HepG2 (cell line): ENCODE results near the gene MIS18A. TPM values are rescaled to one million over a fixed set of nuclear protein-coding genes. Genes with fewer than 3 reads are reported as not detected.

ENCODE experiments used
- ATAC-seq: fragments of 200-7000 bp; cut with Tn5 transposase; 3 replicates; pipeline ENCODE4 v1.9.1; 2020; ENCODE audit warnings: mild to moderate bottlenecking, moderate library complexity
- BruUV-seq: library from RNA; stranded (reverse); fragments of 400-500 nt; replicated peaks from 2 replicates; lab custom pipeline; 2021; lab: Mats Ljungman, UMichigan
- CTCF ChIA-PET: fragments of 300-600 bp; formaldehyde crosslinking; extraction: SDS; loops from one replicate; lab custom pipeline; 2021; ENCODE audit warnings: low total read pairs, inconsistent platforms, low intra/inter-chr PET ratio; lab: Yijun Ruan, JAX
- POLR2A ChIA-PET: fragments of 350-600 bp; sonication (Branson Sonifier 250); formaldehyde crosslinking; loops from one replicate; lab custom pipeline; 2020; ENCODE audit warnings: antibody characterized with exemption, inconsistent platforms; lab: Yijun Ruan, JAX
- DNase-seq: peaks from one replicate; pipeline ENCODE4 v3.0.0-alpha.2; 2015; ENCODE audit warnings: low spot score
- FAIRE-seq: peaks from 3 replicates; lab custom pipeline; 2011; peaks lifted over from hg19 to GRCh38; lab: Jason Lieb, UNC
- H2AFZ ChIP-seq: one replicate; pipeline ENCODE4 v1.6.1; 2011; ENCODE audit warnings: low read length, inconsistent platforms
- H3K27ac ChIP-seq: fragments of 300-600 bp; 3 replicates; pipeline ENCODE4 v1.8.0; 2011; ENCODE audit warnings: mixed run types, mild to moderate bottlenecking, mixed read lengths, low read length, inconsistent platforms; ENCODE audit not compliant: insufficient read depth; ENCODE audit errors: extremely low read length
- H3K27me3 ChIP-seq, 2 experiments: fragments of 200-600 bp in 1 of 2; 2 replicates in 1 of 2; 3 replicates in 1 of 2; pipeline versions ENCODE4 v1.6.0 to v1.8.0; 2011; ENCODE audit warnings: low read length in 2 of 2, mild to moderate bottlenecking in 2 of 2, moderate library complexity in 2 of 2, inconsistent platforms in 1 of 2; ENCODE audit not compliant: insufficient read depth in 2 of 2, control insufficient read depth in 1 of 2
- H3K36me3 ChIP-seq, 2 experiments: fragments of 200-600 bp in 1 of 2; replicated peaks in 1 of 2; 2 replicates in 1 of 2; 3 replicates in 1 of 2; pipeline versions ENCODE4 v1.5.1 to v1.8.0; 2011; ENCODE audit warnings: low read length in 2 of 2, inconsistent platforms in 1 of 2; ENCODE audit not compliant: insufficient read depth in 2 of 2, control insufficient read depth in 1 of 2
- H3K4me1 ChIP-seq: 2 replicates; pipeline ENCODE4 v1.5.1; 2012; ENCODE audit warnings: low read length, inconsistent platforms; ENCODE audit not compliant: insufficient read depth
- H3K4me2 ChIP-seq: 2 replicates; pipeline ENCODE4 v1.6.0; 2011; ENCODE audit warnings: low read depth, low read length, inconsistent platforms
- H3K4me3 ChIP-seq, 3 experiments: fragments of 200-600 bp in 1 of 3; sonication (generic), shearing (Covaris generic) in 1 of 3; replicated peaks in 1 of 3; 2 replicates each; pipeline ENCODE4 v1.5.1; 2011 to 2016; ENCODE audit warnings: low read length in 3 of 3, inconsistent platforms in 2 of 3, low read depth in 2 of 3, mild to moderate bottlenecking in 2 of 3, control low read depth in 1 of 3, mixed read lengths in 1 of 3; ENCODE audit not compliant: insufficient read depth in 1 of 3
- H3K79me2 ChIP-seq: one replicate; pipeline ENCODE4 v1.6.1; 2011; ENCODE audit warnings: low read length, inconsistent platforms; ENCODE audit not compliant: insufficient read depth
- H3K9ac ChIP-seq: 2 replicates; pipeline ENCODE4 v1.6.0; 2011; ENCODE audit warnings: mild to moderate bottlenecking, low read depth, low read length, inconsistent platforms; ENCODE audit not compliant: insufficient read depth
- H3K9me3 ChIP-seq: 2 replicates; pipeline ENCODE4 v1.5.1; 2012; ENCODE audit warnings: mild to moderate bottlenecking, low read length
- H4K20me1 ChIP-seq: 2 replicates; pipeline ENCODE4 v1.6.0; 2011; ENCODE audit warnings: inconsistent platforms, mild to moderate bottlenecking, low read length, moderate library complexity; ENCODE audit not compliant: insufficient read depth
- BCL6 ChIP-seq: IDR thresholded peaks from 2 replicates; pipeline ENCODE4 v1.6.1; 2016; ENCODE audit warnings: missing genetic modification reagents, missing compliant biosample characterization
- ELF1 ChIP-seq: sonication (generic); formaldehyde crosslinking; IDR thresholded peaks from 2 replicates; pipeline ENCODE4 v1.4.0; 2020; ENCODE audit warnings: missing genetic modification reagents
- EZH2 ChIP-seq: conservative IDR thresholded peaks from 2 replicates; pipeline ENCODE4 v1.6.1; 2012; ENCODE audit warnings: mild to moderate bottlenecking, low read depth, low read length, moderate library complexity
- FOXM1 ChIP-seq: sonication (generic); formaldehyde crosslinking; IDR thresholded peaks from 2 replicates; pipeline ENCODE4 v1.5.0; 2020; ENCODE audit warnings: missing genetic modification reagents
- KDM6A ChIP-seq: IDR thresholded peaks from 2 replicates; pipeline ENCODE4 v1.6.1; 2016; ENCODE audit warnings: low read depth
- KLF15 ChIP-seq: sonication (generic); formaldehyde crosslinking; IDR thresholded peaks from 2 replicates; pipeline ENCODE4 v1.8.1; 2023; ENCODE audit warnings: borderline replicate concordance, mild to moderate bottlenecking, inconsistent platforms, missing genetic modification reagents, mixed read lengths
- MED8 ChIP-seq: sonication (generic); formaldehyde crosslinking; IDR thresholded peaks from 2 replicates; pipeline ENCODE4 v1.8.1; 2023; ENCODE audit warnings: mild to moderate bottlenecking, missing genetic modification reagents; ENCODE audit not compliant: insufficient replicate concordance
- NONO ChIP-seq, 2 experiments: fragments of 450-650 bp in 1 of 2; sonication (generic) in 1 of 2; formaldehyde crosslinking in 1 of 2; IDR thresholded peaks in 1 of 2; conservative IDR thresholded peaks in 1 of 2; 2 replicates each; pipeline versions ENCODE4 v1.6.1 to v1.8.0; 2017 to 2022; ENCODE audit warnings: mild to moderate bottlenecking in 1 of 2, missing genetic modification reagents in 1 of 2, moderate library complexity in 1 of 2
- PATZ1 ChIP-seq: sonication (generic); formaldehyde crosslinking; IDR thresholded peaks from 2 replicates; pipeline ENCODE4 v1.4.0; 2020; ENCODE audit warnings: missing genetic modification reagents
- PRDM4 ChIP-seq: sonication (generic); formaldehyde crosslinking; IDR thresholded peaks from 2 replicates; pipeline ENCODE4 v1.9.0; 2021; ENCODE audit warnings: missing genetic modification reagents, borderline replicate concordance
- RAD21 ChIP-seq: fragments of 450-650 bp; formaldehyde crosslinking; IDR thresholded peaks from 2 replicates; pipeline ENCODE4 v1.5.0; 2020; ENCODE audit warnings: mild to moderate bottlenecking
- REXO4 ChIP-seq: sonication (generic); formaldehyde crosslinking; IDR thresholded peaks from 2 replicates; pipeline ENCODE4 v1.8.0; 2022; ENCODE audit warnings: missing genetic modification reagents, mild to moderate bottlenecking, borderline replicate concordance
- SPEN ChIP-seq: sonication (generic); formaldehyde crosslinking; IDR thresholded peaks from 2 replicates; pipeline ENCODE4 v1.5.1; 2020; ENCODE audit warnings: low read depth, mild to moderate bottlenecking, missing genetic modification reagents
- SRSF4 ChIP-seq: fragments of 200-400 bp; formaldehyde crosslinking; IDR thresholded peaks from one replicate; pipeline ENCODE4 v1.6.1; 2018; ENCODE audit warnings: mild to moderate bottlenecking, low read depth, low read length, moderate library complexity; ENCODE audit not compliant: poor library complexity, severe bottlenecking
- ZBTB42 ChIP-seq: sonication (generic); formaldehyde crosslinking; IDR thresholded peaks from 2 replicates; pipeline ENCODE4 v1.5.0; 2020; ENCODE audit warnings: mild to moderate bottlenecking, missing genetic modification reagents
- ZFP36L2 ChIP-seq: sonication (generic); formaldehyde crosslinking; IDR thresholded peaks from 2 replicates; pipeline ENCODE4 v1.4.0; 2020; ENCODE audit warnings: missing genetic modification reagents
- ZMYM2 ChIP-seq: sonication (generic); formaldehyde crosslinking; IDR thresholded peaks from 2 replicates; pipeline ENCODE4 v1.8.0; 2022; ENCODE audit warnings: mild to moderate bottlenecking, missing genetic modification reagents
- ZNF275 ChIP-seq: sonication (generic); formaldehyde crosslinking; IDR thresholded peaks from 2 replicates; pipeline ENCODE4 v1.8.0; 2022; ENCODE audit warnings: missing genetic modification reagents, mild to moderate bottlenecking, inconsistent platforms, borderline replicate concordance
- ZNF598 ChIP-seq: sonication (generic); formaldehyde crosslinking; IDR thresholded peaks from 2 replicates; pipeline ENCODE4 v1.5.1; 2020; ENCODE audit warnings: mild to moderate bottlenecking, missing genetic modification reagents, borderline replicate concordance
- ZNF775 ChIP-seq: sonication (generic); formaldehyde crosslinking; IDR thresholded peaks from 2 replicates; pipeline ENCODE4 v1.4.0; 2020; ENCODE audit warnings: missing genetic modification reagents, mild to moderate bottlenecking, moderate library complexity, borderline replicate concordance
- WGBS: methylation state at CpG from one replicate; pipeline ENCODE4 v1.1.6; 2017; ENCODE audit warnings: low lambda C conversion rate; 5-methylcytosine and 5-hydroxymethylcytosine counted together
- in situ Hi-C: cut with HindIII; loops from 2 replicates; pipeline ENCODE4 v1.10.0; 2017; ENCODE audit warnings: low pct_unique_long_range_greater_than_20kb; ENCODE audit not compliant: extremely low pct_ligation_motif_present
- intact Hi-C: fragments of 100-400 bp; cut with micrococcal nuclease; formaldehyde crosslinking; loops from one replicate; pipeline ENCODE4 v1.10.0; 2022; ENCODE audit not compliant: unreplicated experiment
- polyA plus RNA-seq, 8 experiments: library from polyadenylated mRNA; depleted of rRNA in 3 of 8; stranded (reverse) in 7 of 8; unstranded in 1 of 8; fragments of >200 nt; fragmentation: Illumina TruSeq in 4 of 8; extraction: Trizol in 4 of 8; gene quantifications; 2 replicates each; pipeline versions ENCODE4 v1.2.1 to v1.2.3, GENCODE V29; 2011 to 2016; ENCODE audit warnings: low read depth in 4 of 8, missing spikeins in 1 of 8, mixed read lengths in 1 of 8; ENCODE audit not compliant: insufficient read depth in 1 of 8
- total RNA-seq, 5 experiments: library from RNA; depleted of rRNA; stranded (reverse); fragments of >200 nt; fragmentation: Illumina TruSeq; extraction: Trizol; gene quantifications; 2 replicates each; pipeline ENCODE4 v1.2.3, GENCODE V29; 2016; ENCODE audit warnings: low read depth in 1 of 5

Gene MIS18A
- total and polyA plus RNA-seq, 2 of the 13 experiments (the other 11 are each of a cell fraction or from before 2014, with no cell fraction given) = 11.2 to 41.4 TPM

- peaks cover 14% of the 10 kb centered on the region for H3K4me1 ChIP-seq
- no peak overlapping the region for H3K4me3 ChIP-seq
- no peak for TF ChIP-seq NONO (IDR thresholded peaks at IDR 0.05)
- no peak for TF ChIP-seq NONO (CRISPR knock-in tag; conservative IDR thresholded peaks at IDR 0.05)
- no peak for TF ChIP-seq REXO4 (CRISPR knock-in tag)
- TF ChIP-seq KDM6A (CRISPR knock-in tag) = no peak
- TF ChIP-seq ZNF598 (CRISPR knock-in tag) = no peak
- TF ChIP-seq ZBTB42 (CRISPR knock-in tag) = no peak
- no peak for TF ChIP-seq ZFP36L2 (CRISPR knock-in tag)
- TF ChIP-seq FOXM1 (CRISPR knock-in tag) = no peak
- TF ChIP-seq RAD21 (CRISPR knock-in tag) = no peak
- TF ChIP-seq KLF15 (CRISPR knock-in tag) = no peak
- TF ChIP-seq PATZ1 (CRISPR knock-in tag) = no peak
- TF ChIP-seq MED8 = no peak
- TF ChIP-seq EZH2 = no peak
- TF ChIP-seq ZMYM2 = no peak
- no peak for TF ChIP-seq ZNF275 (CRISPR knock-in tag)
- no peak for TF ChIP-seq ELF1 (CRISPR knock-in tag)
- TF ChIP-seq BCL6 (CRISPR knock-in tag) = no peak
- no peak for TF ChIP-seq ZNF775
- TF ChIP-seq SRSF4 = no peak
- no peak for TF ChIP-seq PRDM4 (CRISPR knock-in tag)
- no peak for TF ChIP-seq SPEN (CRISPR knock-in tag)
- DNase-seq = no peak
- no peaks in the 10 kb centered on the region for H4K20me1 ChIP-seq
- ChIA-PET POLR2A (no interaction called here), CTCF (no interaction called here)
- FAIRE-seq = no peak
- no peak overlapping the region for H2AFZ ChIP-seq
- intact Hi-C loops (no loop called here), in situ Hi-C loops (no loop called here)
- H3K36me3 ChIP-seq = peaks cover 45 to 95% of the 10 kb centered on the region in 2 experiments
- H3K9me3 ChIP-seq = no peaks in the 10 kb centered on the region
- no peak overlapping the region for H3K27ac ChIP-seq
- no peak overlapping the region for H3K9ac ChIP-seq
- BruUV-seq = no TSS peak
- no peaks in the 10 kb centered on the region for H3K79me2 ChIP-seq
- no peak overlapping the region for H3K4me2 ChIP-seq
- 99% methylated on average over 6 of the region's 6 CpGs for WGBS
- no peak for ATAC-seq
- H3K27me3 ChIP-seq = no peaks in the 10 kb centered on the region
Observed at GRCh38 chr21:32320059-32320458, 41.2 kb upstream of the MIS18A start.
